ENCODE measurements around the gene RNF126.
"Not testable (repeated sequence)": the region's sequence is repeated elsewhere in the genome, so short reads cannot be mapped to it uniquely, and the experiment has no call there.

RNF126 gene

GRCh38 chr19:704447-704741, 41.4 kb upstream of the RNF126 start:
- FAIRE-seq (no peak), DNase-seq (ENCODE audit: insufficient read length, low spot score) (no peak)
- no peak for TF ChIP-seq CTCF (IDR thresholded peaks at IDR 0.05; ENCODE audit: insufficient read depth, missing control alignments)

GRCh38 chr19:703651-704446, 40.8 kb upstream of the RNF126 start:
- TF ChIP-seq CTCF (IDR thresholded peaks at IDR 0.05; ENCODE audit: insufficient read depth, missing control alignments), result no peak
- DNase-seq (ENCODE audit: insufficient read length, low spot score), result no peak
- no peak for FAIRE-seq

- DNase-seq (ENCODE audit: insufficient read length, low spot score), result no peak
- no peak for FAIRE-seq
- TF ChIP-seq CTCF (IDR thresholded peaks at IDR 0.05; ENCODE audit: insufficient read depth, missing control alignments), result no peak
Measured at GRCh38 chr19:703329-703650, 40.3 kb upstream of the RNF126 start.

- DNase-seq (ENCODE audit: insufficient read length, low spot score); FAIRE-seq: not testable (repeated sequence)
Measured at GRCh38 chr19:702847-703246, 39.8 kb upstream of the RNF126 start.

- FAIRE-seq, result not testable (repeated sequence)
Measured at GRCh38 chr19:699885-700284, 36.9 kb upstream of the RNF126 start.

GRCh38 chr19:698529-698928, 35.5 kb upstream of the RNF126 start:
- not testable (repeated sequence) for FAIRE-seq; DNase-seq (ENCODE audit: insufficient read length, low spot score)

More at GRCh38 chr19:699885-700284, 36.9 kb upstream of the RNF126 start:
- not testable (repeated sequence) for DNase-seq (ENCODE audit: insufficient read length, low spot score)

- no peak for TF ChIP-seq CTCF (IDR thresholded peaks at IDR 0.05; ENCODE audit: insufficient read depth, missing control alignments)
- FAIRE-seq (no peak), DNase-seq (ENCODE audit: insufficient read length, low spot score) (no peak)
Measured at GRCh38 chr19:695352-695949, 32.4 kb upstream of the RNF126 start, which contains the start of gene PRSS57. TSS of gene PRSS57 (minus strand) at chr19:695452. CDS start at chr19:695430, 22 bp downstream.

- no peak for TF ChIP-seq CTCF (IDR thresholded peaks at IDR 0.05; ENCODE audit: insufficient read depth, missing control alignments)
- DNase-seq (ENCODE audit: insufficient read length, low spot score) (no peak), FAIRE-seq (no peak)
Measured at GRCh38 chr19:694481-695351, 31.7 kb upstream of the RNF126 start.
